ENCODE results near the gene RPS27L.

Gene RPS27L

DNA sequence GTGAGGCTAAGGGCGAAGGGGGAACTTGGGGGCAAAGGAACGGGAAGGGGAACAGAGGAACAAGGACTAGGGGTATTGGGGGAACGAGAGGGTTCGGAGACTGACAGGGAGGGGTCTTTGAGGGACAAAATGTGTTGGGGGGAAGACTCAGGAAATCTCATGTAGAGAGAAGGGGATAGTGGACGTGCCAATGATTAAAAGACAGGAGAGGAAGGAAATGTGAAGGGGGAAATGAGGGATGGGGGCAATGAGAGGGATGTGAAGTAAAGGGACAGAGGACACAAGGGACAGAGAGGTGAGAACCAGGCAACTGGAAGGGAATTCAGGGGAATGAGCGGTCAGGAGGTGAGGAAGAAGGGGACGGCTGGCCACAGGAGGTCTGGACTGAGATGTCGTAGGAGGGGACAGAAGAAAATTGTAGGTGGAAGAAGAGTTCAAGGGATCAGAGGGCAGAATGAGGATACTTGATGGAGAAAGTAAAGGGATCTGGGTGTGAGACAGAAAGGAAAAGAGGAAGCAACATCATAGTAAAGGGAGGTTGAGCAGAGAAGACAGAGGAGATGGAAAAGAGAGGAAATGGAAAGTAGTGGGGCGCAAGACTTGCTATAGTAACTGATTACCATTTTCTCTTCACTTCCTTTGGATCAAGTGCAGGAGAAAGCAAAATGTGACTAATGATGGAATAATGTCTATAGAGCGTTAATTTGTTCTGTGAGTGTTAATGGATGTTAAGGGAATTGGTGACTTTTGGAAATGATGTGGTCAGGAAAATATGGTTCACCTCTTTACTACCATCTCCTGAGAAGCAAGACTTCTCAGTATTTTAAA lies 32.9 kb upstream of the RPS27L start (continued):
- no peak for TF ChIP-seq OSR2 (tag by site-specific recombination; IDR thresholded peaks at IDR 0.05)
- no peak for TF ChIP-seq ZNF239 (tag by site-specific recombination; IDR thresholded peaks at IDR 0.05)
- TF ChIP-seq ZNF555 (tag by site-specific recombination; conservative IDR thresholded peaks at IDR 0.05): no peak
- TF ChIP-seq ZBTB20 (tag by site-specific recombination; IDR thresholded peaks at IDR 0.05): peak; percentile 70; the same call in 1 of the 2 replicates
- no peak for TF ChIP-seq ZNF560 (tag by site-specific recombination; IDR thresholded peaks at IDR 0.05; ENCODE audit: borderline replicate concordance)
- TF ChIP-seq ZNF366 (tag by site-specific recombination; conservative IDR thresholded peaks at IDR 0.05): peak; percentile 90
- TF ChIP-seq ZNF843 (tag by site-specific recombination; IDR thresholded peaks at IDR 0.05): no peak
- TF ChIP-seq ZNF623 (tag by site-specific recombination; IDR thresholded peaks at IDR 0.05): no peak
- TF ChIP-seq ZNF510 (tag by site-specific recombination; IDR thresholded peaks at IDR 0.05; ENCODE audit: insufficient replicate concordance): no peak
- no peak for TF ChIP-seq ZNF626 (tag by site-specific recombination; IDR thresholded peaks at IDR 0.05)
- TF ChIP-seq, protein P1, sequence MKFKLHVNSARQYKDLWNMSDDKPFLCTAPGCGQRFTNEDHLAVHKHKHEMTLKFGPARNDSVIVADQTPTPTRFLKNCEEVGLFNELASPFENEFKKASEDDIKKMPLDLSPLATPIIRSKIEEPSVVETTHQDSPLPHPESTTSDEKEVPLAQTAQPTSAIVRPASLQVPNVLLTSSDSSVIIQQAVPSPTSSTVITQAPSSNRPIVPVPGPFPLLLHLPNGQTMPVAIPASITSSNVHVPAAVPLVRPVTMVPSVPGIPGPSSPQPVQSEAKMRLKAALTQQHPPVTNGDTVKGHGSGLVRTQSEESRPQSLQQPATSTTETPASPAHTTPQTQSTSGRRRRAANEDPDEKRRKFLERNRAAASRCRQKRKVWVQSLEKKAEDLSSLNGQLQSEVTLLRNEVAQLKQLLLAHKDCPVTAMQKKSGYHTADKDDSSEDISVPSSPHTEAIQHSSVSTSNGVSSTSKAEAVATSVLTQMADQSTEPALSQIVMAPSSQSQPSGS (tag by site-specific recombination; IDR thresholded peaks at IDR 0.05; ENCODE audit: low read depth): no peak
- TF ChIP-seq ZNF558 (tag by site-specific recombination; IDR thresholded peaks at IDR 0.05): no peak
- TF ChIP-seq, protein P2, sequence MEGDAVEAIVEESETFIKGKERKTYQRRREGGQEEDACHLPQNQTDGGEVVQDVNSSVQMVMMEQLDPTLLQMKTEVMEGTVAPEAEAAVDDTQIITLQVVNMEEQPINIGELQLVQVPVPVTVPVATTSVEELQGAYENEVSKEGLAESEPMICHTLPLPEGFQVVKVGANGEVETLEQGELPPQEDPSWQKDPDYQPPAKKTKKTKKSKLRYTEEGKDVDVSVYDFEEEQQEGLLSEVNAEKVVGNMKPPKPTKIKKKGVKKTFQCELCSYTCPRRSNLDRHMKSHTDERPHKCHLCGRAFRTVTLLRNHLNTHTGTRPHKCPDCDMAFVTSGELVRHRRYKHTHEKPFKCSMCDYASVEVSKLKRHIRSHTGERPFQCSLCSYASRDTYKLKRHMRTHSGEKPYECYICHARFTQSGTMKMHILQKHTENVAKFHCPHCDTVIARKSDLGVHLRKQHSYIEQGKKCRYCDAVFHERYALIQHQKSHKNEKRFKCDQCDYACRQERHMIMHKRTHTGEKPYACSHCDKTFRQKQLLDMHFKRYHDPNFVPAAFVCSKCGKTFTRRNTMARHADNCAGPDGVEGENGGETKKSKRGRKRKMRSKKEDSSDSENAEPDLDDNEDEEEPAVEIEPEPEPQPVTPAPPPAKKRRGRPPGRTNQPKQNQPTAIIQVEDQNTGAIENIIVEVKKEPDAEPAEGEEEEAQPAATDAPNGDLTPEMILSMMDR (tag by site-specific recombination; IDR thresholded peaks at IDR 0.05): no peak
- TF ChIP-seq ZNF202 (tag by site-specific recombination; IDR thresholded peaks at IDR 0.05; ENCODE audit: borderline replicate concordance): no peak
- TF ChIP-seq ZNF433 (tag by site-specific recombination; IDR thresholded peaks at IDR 0.05; ENCODE audit: low read depth): no peak
- peak; percentile 72 for TF ChIP-seq ZNF660 (tag by site-specific recombination; IDR thresholded peaks at IDR 0.05)
- no peak for TF ChIP-seq ZBTB1 (tag by site-specific recombination; IDR thresholded peaks at IDR 0.05)
- TF ChIP-seq TRIM28 (IDR thresholded peaks at IDR 0.05; ENCODE audit: borderline replicate concordance, low read length): no peak
- TF ChIP-seq ZNF140 (tag by site-specific recombination; IDR thresholded peaks at IDR 0.05): no peak
- TF ChIP-seq ZNF146 (tag by site-specific recombination; IDR thresholded peaks at IDR 0.05): no peak
- TF ChIP-seq, protein P3, sequence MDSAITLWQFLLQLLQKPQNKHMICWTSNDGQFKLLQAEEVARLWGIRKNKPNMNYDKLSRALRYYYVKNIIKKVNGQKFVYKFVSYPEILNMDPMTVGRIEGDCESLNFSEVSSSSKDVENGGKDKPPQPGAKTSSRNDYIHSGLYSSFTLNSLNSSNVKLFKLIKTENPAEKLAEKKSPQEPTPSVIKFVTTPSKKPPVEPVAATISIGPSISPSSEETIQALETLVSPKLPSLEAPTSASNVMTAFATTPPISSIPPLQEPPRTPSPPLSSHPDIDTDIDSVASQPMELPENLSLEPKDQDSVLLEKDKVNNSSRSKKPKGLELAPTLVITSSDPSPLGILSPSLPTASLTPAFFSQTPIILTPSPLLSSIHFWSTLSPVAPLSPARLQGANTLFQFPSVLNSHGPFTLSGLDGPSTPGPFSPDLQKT (IDR thresholded peaks at IDR 0.05; ENCODE audit: borderline replicate concordance, low read depth, low read length): no peak
- no peak for TF ChIP-seq HOXA7 (CRISPR knock-in tag; IDR thresholded peaks at IDR 0.05; ENCODE audit: borderline replicate concordance)
- no peak for TF ChIP-seq ZNF354C (tag by site-specific recombination; IDR thresholded peaks at IDR 0.05; ENCODE audit: borderline replicate concordance, low read depth)
- TF ChIP-seq KLF1 (tag by site-specific recombination; IDR thresholded peaks at IDR 0.05): peak; percentile 6; the same call in 1 of the 2 replicates
- no peak for TF ChIP-seq ZNF501 (tag by site-specific recombination; IDR thresholded peaks at IDR 0.05)
- no peak for TF ChIP-seq ZNF48 (tag by site-specific recombination; IDR thresholded peaks at IDR 0.05)
- TF ChIP-seq GLIS2 (tag by site-specific recombination; IDR thresholded peaks at IDR 0.05): no peak
- TF ChIP-seq, protein P4, sequence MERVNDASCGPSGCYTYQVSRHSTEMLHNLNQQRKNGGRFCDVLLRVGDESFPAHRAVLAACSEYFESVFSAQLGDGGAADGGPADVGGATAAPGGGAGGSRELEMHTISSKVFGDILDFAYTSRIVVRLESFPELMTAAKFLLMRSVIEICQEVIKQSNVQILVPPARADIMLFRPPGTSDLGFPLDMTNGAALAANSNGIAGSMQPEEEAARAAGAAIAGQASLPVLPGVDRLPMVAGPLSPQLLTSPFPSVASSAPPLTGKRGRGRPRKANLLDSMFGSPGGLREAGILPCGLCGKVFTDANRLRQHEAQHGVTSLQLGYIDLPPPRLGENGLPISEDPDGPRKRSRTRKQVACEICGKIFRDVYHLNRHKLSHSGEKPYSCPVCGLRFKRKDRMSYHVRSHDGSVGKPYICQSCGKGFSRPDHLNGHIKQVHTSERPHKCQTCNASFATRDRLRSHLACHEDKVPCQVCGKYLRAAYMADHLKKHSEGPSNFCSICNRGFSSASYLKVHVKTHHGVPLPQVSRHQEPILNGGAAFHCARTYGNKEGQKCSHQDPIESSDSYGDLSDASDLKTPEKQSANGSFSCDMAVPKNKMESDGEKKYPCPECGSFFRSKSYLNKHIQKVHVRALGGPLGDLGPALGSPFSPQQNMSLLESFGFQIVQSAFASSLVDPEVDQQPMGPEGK (tag by site-specific recombination; IDR thresholded peaks at IDR 0.05): peak; percentile 77; the same call in 1 of the 2 replicates
- no peak for TF ChIP-seq GLI4 (tag by site-specific recombination; IDR thresholded peaks at IDR 0.05)
- no peak for TF ChIP-seq SP3 (tag by site-specific recombination; IDR thresholded peaks at IDR 0.05)
- no peak for TF ChIP-seq IKZF3 (tag by site-specific recombination; IDR thresholded peaks at IDR 0.05)
- TF ChIP-seq ZNF211 (tag by site-specific recombination; IDR thresholded peaks at IDR 0.05; ENCODE audit: low read depth): no peak

All from HEK293 (cell line).